GM12872 (cell line): ENCODE data around the gene KRT6C.

ENCODE experiments used
- CTCF ChIP-seq: IDR thresholded peaks from 3 replicates; pipeline ENCODE4 v1.5.1; 2011; ENCODE audit warnings: low read depth, mild to moderate bottlenecking, low read length, moderate library complexity; ENCODE audit not compliant: insufficient read depth

Gene KRT6C

GRCh38 chr12:52425466-52425865, 48.1 kb downstream of the KRT6C start:
- no peak for TF ChIP-seq CTCF

GRCh38 chr12:52423661-52424500, 49.7 kb downstream of the KRT6C start:
- TF ChIP-seq CTCF = no peak

GRCh38 chr12:52423035-52423434, 50.6 kb downstream of the KRT6C start:
- no peak for TF ChIP-seq CTCF

- no peak for TF ChIP-seq CTCF
Observed at GRCh38 chr12:52419656-52420055, 53.9 kb downstream of the KRT6C start.

GRCh38 chr12:52418576-52419110, 55.0 kb downstream of the KRT6C start:
- no peak for TF ChIP-seq CTCF
